Right lung (tissue), 5 donors: ENCODE data around the gene GPC5. TPM values are rescaled to one million over a fixed set of nuclear protein-coding genes. Genes with fewer than 3 reads are reported as not detected.
A peak's percentile ranks its signal among the peaks of the same experiment; 100 is the strongest.
"Not testable (repeated sequence)": the region's sequence is repeated elsewhere in the genome, so short reads cannot be mapped to it uniquely, and the experiment has no call there.

Experiments used
- DNase-seq, 2 donors: peaks; one replicate each; pipeline ENCODE4 v3.0.0-alpha.2; 2013
- polyA plus RNA-seq, 5 donors: library from polyadenylated mRNA; unstranded; fragments of 120-200 nt; gene quantifications; one replicate each; pipeline versions ENCODE4 v1.2.1 to v1.2.3, GENCODE V29; 2013; ENCODE audit warnings: inconsistent platforms in 1 of 5, low replicate concordance in 1 of 5; ENCODE audit not compliant: insufficient read length in 5 of 5, insufficient read depth in 1 of 5

The GPC5 gene
- polyA plus RNA-seq, 5 donors = 9.2 to 17.3 (median 14.9) TPM

DNA sequence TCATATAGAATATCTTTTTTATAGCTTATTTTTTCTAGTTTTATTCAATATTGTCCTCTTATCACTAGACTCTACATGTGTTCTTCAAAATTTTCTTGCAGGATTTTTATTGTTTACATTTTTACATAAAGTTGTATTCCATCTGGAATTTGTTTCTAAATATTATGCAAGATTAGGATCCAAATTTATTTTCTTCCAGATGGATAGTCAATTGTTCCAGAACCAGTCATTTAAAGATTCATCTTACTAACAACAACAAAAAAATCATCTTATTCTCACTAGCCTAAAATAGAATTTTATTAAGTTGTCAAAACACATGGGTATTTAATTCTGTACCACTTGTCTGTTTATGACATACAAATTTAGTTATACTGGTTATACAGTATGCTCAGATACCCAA lies 1437.8 kb downstream of the GPC5 start:
- DNase-seq = no peak

DNA sequence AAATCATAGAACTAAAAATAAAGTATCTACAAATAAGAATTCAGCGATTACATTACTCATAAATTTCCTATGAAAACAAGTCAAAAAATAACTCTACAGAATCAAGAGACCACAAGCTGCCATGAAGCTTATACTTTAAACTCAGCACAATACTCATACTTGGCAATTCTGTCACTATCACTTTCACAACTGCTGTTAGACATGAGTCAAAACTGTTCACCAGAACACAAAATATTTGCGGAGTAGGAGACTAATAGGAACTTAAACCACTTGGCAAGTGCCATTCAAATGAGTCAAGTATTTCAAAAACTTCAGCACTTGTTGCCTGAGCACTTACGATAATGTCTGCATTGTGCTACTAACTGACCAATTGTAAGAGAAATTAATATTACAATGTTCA lies 1440.4 kb downstream of the GPC5 start:
- DNase-seq = no peak

DNA sequence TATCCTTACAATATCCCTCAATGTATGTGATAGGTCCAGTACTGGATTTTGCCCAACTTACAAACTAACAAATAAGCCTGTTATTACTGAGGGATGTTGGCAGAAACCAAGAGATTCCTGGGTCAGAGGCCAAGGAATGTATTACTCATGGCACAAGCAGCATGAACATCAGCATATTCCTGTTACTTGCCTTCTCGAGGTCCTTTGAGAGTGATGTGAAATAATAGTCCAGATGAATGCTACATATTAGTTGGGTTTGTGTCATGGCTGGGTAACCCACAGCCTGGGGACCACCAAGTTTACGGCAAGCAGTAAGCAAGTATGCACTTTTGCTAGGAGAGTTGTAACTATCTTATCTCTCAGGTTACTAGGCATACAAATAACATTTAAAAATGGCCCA lies 1443.7 kb downstream of the GPC5 start:
- no peak for DNase-seq

GRCh38 chr13:92843549-92843948 lies 1445.1 kb downstream of the GPC5 start:
- DNase-seq = no peak

- no peak for DNase-seq
Observed at GRCh38 chr13:92849381-92849780, 1451.0 kb downstream of the GPC5 start.

GRCh38 chr13:92864584-92865284 lies 1466.3 kb downstream of the GPC5 start:
- DNase-seq = no peak

DNA sequence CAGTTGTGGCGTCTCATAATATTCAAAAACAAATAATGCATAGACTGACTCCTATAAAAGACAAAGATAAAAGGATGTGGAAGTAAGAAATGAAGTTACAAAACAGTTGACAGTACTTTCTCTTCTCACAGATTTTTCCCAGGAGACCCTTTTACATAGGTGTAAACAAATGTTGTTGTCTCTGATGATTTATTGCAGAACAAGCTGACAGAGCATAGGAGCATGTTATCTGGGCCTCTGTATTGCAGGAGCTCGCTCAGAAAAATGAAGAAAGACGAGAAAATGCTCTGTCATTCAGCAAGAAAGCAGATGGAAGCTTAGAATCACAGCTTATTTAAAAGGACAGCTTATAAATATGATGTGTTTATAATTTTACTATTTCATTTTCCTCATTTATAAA lies 1474.6 kb downstream of the GPC5 start:
- DNase-seq = no peak

- DNase-seq = no peak
Observed at GRCh38 chr13:92886535-92887077, 1488.2 kb downstream of the GPC5 start.

DNA sequence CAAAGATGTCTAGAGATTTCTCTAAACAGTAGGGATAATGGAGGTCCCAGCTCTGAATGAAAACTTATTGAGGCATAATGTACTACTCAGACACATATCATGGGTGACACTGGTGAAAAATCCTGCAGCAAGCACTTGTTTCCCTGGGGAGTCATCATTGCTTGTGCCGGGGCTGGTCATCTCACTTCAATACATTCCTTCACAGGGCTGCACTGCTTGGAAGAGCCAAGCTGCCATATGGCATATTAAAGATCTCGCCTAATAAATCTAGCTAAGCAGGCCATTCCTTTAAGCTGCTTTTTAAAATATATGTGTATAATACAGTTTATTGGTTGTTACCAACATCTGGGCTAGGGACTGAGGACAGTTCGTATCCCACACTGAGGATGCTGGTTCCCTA lies 1496.0 kb downstream of the GPC5 start:
- DNase-seq = peak; percentile 26 to 51

GRCh38 chr13:92896842-92897241 lies 1498.4 kb downstream of the GPC5 start:
- DNase-seq = no peak

DNA sequence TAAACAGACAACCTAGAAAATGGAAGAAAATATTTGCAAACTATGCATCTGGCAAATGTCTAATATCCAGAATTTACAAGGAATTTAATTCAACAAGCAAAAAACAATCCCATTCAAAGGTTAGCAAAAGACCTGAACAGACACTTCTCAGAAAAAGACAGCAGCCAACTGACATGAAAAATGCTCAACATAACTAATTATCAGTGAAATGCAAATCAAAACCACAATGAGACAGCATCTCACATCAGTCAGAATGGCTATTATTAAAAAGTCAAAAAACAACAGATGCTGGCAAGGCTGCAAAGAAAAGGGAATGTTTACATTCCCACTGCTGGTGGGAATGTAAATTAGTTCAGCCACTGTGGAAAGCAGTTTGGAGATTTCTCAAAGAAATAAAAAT lies 1500.5 kb downstream of the GPC5 start:
- not testable (repeated sequence) for DNase-seq

- no peak for DNase-seq
Observed at GRCh38 chr13:92900446-92900845, 1502.0 kb downstream of the GPC5 start.

DNA sequence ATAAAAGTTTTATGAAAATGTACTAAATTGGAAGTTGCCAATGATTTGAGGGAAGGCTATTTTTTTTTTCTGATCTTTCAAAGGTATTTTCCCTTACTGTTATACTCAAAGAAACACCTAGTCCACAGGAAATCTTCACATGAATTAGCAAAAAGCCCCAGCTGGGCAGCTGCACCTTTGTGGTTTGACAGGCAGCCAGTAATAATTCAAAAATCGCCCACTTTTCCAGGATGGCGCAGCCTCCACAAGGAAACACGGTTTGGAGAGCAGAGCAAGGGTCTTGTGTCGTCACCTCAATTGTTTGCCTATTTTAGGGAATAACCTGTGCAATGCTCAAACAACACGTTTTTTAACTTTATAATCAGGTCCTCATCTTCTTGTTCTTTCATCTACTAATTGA lies 1503.3 kb downstream of the GPC5 start:
- DNase-seq = no peak

GRCh38 chr13:92912629-92913028 lies 1514.2 kb downstream of the GPC5 start:
- DNase-seq = no peak

DNA sequence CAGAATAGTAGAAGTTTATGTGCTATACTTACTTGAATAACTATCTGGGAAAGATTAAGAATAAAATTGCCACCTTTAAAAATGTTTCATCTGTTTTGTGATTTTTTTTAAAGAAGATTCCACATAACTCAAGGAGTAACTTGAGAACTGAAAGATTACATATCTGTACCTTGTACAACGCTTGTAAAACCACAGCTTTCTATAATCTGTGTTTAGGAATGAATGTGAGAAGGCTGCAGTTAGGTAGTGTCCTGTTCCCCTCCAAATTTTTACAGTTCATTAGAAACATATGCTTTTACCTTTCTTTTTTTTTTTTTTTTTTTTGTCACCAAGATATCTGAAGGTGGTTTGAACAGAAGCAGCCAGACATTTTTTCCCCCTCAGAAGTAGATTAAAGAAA lies 1515.4 kb downstream of the GPC5 start:
- no peak for DNase-seq

Other genes with a start within 250 kb of the GPC5 start
- 1 to 10 TPM; 3.9 to 7.0 (median 6.1) TPM for gene MIR17HG, start 50.9 kb upstream of the GPC5 start, polyA plus RNA-seq